GM12878 (cell line): Measurements from ENCODE around the gene SEMA5A. TPM values are rescaled to one million over a fixed set of nuclear protein-coding genes. Genes with fewer than 3 reads are reported as not detected.

Experiments used
- ATAC-seq: fragments of 200-7000 bp; cut with Tn5 transposase; 3 replicates; pipeline ENCODE4 v1.9.1; 2020; ENCODE audit warnings: mild to moderate bottlenecking, moderate library complexity
- BruUV-seq: library from RNA; stranded (reverse); fragments of 400-500 nt; replicated peaks from 2 replicates; lab custom pipeline; 2021; lab: Mats Ljungman, UMichigan
- CTCF ChIA-PET: fragments of 300-600 bp; sonication (Branson Sonifier 250); formaldehyde crosslinking; extraction: SDS; loops from one replicate; lab custom pipeline; 2021; ENCODE audit warnings: inconsistent platforms; lab: Yijun Ruan, JAX
- POLR2A ChIA-PET: fragments of 350-600 bp; formaldehyde crosslinking; extraction: SDS; loops from one replicate; lab custom pipeline; 2021; ENCODE audit warnings: inconsistent platforms; lab: Charles Lee
- RAD21 ChIA-PET: fragments of 300-600 bp; sonication (Branson Sonifier 250); formaldehyde crosslinking; loops from one replicate; lab custom pipeline; 2023; ENCODE audit warnings: antibody characterized with exemption; ENCODE audit not compliant: unreplicated experiment; lab: Charles Lee
- SMC1A ChIA-PET: fragments of 300-600 bp; sonication (Branson Sonifier 250); formaldehyde crosslinking; loops from one replicate; lab custom pipeline; 2023; ENCODE audit not compliant: unreplicated experiment, uncharacterized antibody; lab: Charles Lee
- DNase-seq: peaks from one replicate; pipeline ENCODE4 v3.0.0-alpha.2; 2011; ENCODE audit warnings: low read depth, low spot score
- FAIRE-seq: peaks from 3 replicates; lab custom pipeline; 2011; peaks lifted over from hg19 to GRCh38; lab: Jason Lieb, UNC
- H2AFZ ChIP-seq: 2 replicates; pipeline ENCODE4 v1.6.0; 2011; ENCODE audit warnings: low read depth, low read length, control low read depth; ENCODE audit not compliant: control insufficient read depth
- H3K27ac ChIP-seq: 2 replicates; pipeline ENCODE4 v1.5.1; 2011; ENCODE audit warnings: control low read depth; ENCODE audit not compliant: control insufficient read depth, insufficient read depth
- H3K27me3 ChIP-seq, 2 experiments: replicated peaks in 1 of 2; 2 replicates each; pipeline versions ENCODE4 v1.6.0 to v1.6.1; 2011; ENCODE audit warnings: low read length in 1 of 2; ENCODE audit not compliant: control insufficient read depth in 2 of 2, insufficient read depth in 2 of 2
- H3K36me3 ChIP-seq, 2 experiments: 2 replicates each; pipeline ENCODE4 v1.5.1; 2011; ENCODE audit warnings: low read length in 1 of 2; ENCODE audit not compliant: control insufficient read depth in 2 of 2, insufficient read depth in 2 of 2
- H3K4me1 ChIP-seq: 2 replicates; pipeline ENCODE4 v1.6.1; 2011; ENCODE audit warnings: mild to moderate bottlenecking, low read length, moderate library complexity, mixed read lengths; ENCODE audit not compliant: control insufficient read depth, insufficient read depth
- H3K4me2 ChIP-seq: 2 replicates; pipeline ENCODE4 v1.6.0; 2011; ENCODE audit warnings: control low read depth; ENCODE audit not compliant: control insufficient read depth, insufficient read depth
- H3K4me3 ChIP-seq: fragments of 200-600 bp; sonication (generic); 2 replicates; pipeline ENCODE4 v1.5.1; 2016
- H3K79me2 ChIP-seq: 2 replicates; pipeline ENCODE4 v1.6.0; 2011; ENCODE audit warnings: low read length; ENCODE audit not compliant: control insufficient read depth, insufficient read depth
- H3K9ac ChIP-seq: 2 replicates; pipeline ENCODE4 v1.8.0; 2011; ENCODE audit warnings: low read length, control low read depth, mixed read lengths; ENCODE audit not compliant: control insufficient read depth, insufficient read depth
- H3K9me3 ChIP-seq: replicated peaks from 3 replicates; pipeline ENCODE4 v1.5.1; 2011; ENCODE audit warnings: mild to moderate bottlenecking, low read length; ENCODE audit not compliant: control insufficient read depth, insufficient read depth
- H4K20me1 ChIP-seq: 2 replicates; pipeline ENCODE4 v1.6.0; 2011; ENCODE audit not compliant: control insufficient read depth, insufficient read depth
- ASH2L ChIP-seq: fragments of 300-600, 200-600 bp; sonication (generic); IDR thresholded peaks from 2 replicates; pipeline ENCODE4 v1.6.1; 2017; ENCODE audit warnings: low read depth, mild to moderate bottlenecking, borderline replicate concordance
- ATF7 ChIP-seq: fragments of 450-650 bp; IDR thresholded peaks from 2 replicates; pipeline ENCODE4 v1.6.1; 2016; ENCODE audit warnings: low read depth, mild to moderate bottlenecking
- PAX5 ChIP-seq: IDR thresholded peaks from 2 replicates; pipeline ENCODE4 v1.6.1; 2011; ENCODE audit warnings: low read depth, low read length, borderline replicate concordance
- POLR2AphosphoS2 ChIP-seq: IDR thresholded peaks from 2 replicates; pipeline ENCODE4 v1.6.1; 2011; ENCODE audit warnings: low read depth, mild to moderate bottlenecking, low read length, improper control_type of control experiment, moderate library complexity
- TCF12 ChIP-seq: IDR thresholded peaks from 2 replicates; pipeline ENCODE4 v1.6.1; 2011; ENCODE audit warnings: low read depth, mild to moderate bottlenecking, low read length
- WGBS: methylation state at CpG from one replicate; pipeline ENCODE4 v1.1.6; 2016; ENCODE audit warnings: low lambda C conversion rate; ENCODE audit not compliant: insufficient replicate concordance, insufficient coverage; ENCODE audit errors: missing lambda C conversion rate; 5-methylcytosine and 5-hydroxymethylcytosine counted together
- in situ Hi-C: fragments of 300-500 bp; cut with MboI; formaldehyde crosslinking; loops from 9 replicates; pipeline ENCODE4 v1.14.3; 2018; ENCODE audit warnings: mixed read lengths
- intact Hi-C: fragments of 100-400 bp; cut with micrococcal nuclease; formaldehyde crosslinking; loops from one replicate; pipeline ENCODE4 v1.14.2; 2022; ENCODE audit not compliant: unreplicated experiment
- polyA plus RNA-seq, 11 experiments: library from polyadenylated mRNA; depleted of rRNA in 4 of 11; unstranded in 6 of 11; stranded (reverse) in 5 of 11; fragments of >200 nt; fragmentation: Nextera tagmentation in 4 of 11; fragmentation: Illumina TruSeq in 1 of 11; extraction: Ambion mirVana in 4 of 11; extraction: Trizol in 1 of 11; gene quantifications; 1 replicate in 1 of 11; 2 replicates in 10 of 11; pipeline versions ENCODE4 v1.2.1 to v1.2.3, GENCODE V29; 2011 to 2016; ENCODE audit warnings: inconsistent platforms in 2 of 11, missing spikeins in 2 of 11, low read depth in 1 of 11
- total RNA-seq, 4 experiments: library from RNA; depleted of rRNA in 3 of 4; stranded (reverse); fragments of >200 nt in 3 of 4; fragmentation: Illumina TruSeq in 1 of 4; extraction: Trizol in 1 of 4; gene quantifications; 2 replicates each; pipeline versions ENCODE4 v1.2.1 to v1.2.3, GENCODE V29; 2013 to 2021
- TF ChIP-seq, protein P1 (sequence below): fragments of 450-650 bp; IDR thresholded peaks from 2 replicates; pipeline ENCODE4 v1.6.1; 2017; ENCODE audit warnings: mild to moderate bottlenecking, moderate library complexity

SEMA5A gene
- total and polyA plus RNA-seq, 10 of the 15 experiments (the other 5 are each of a cell fraction or from before 2014, with no cell fraction given), result 0.03 to 2.4 (median 0.09) TPM; not detected in 1

DNA sequence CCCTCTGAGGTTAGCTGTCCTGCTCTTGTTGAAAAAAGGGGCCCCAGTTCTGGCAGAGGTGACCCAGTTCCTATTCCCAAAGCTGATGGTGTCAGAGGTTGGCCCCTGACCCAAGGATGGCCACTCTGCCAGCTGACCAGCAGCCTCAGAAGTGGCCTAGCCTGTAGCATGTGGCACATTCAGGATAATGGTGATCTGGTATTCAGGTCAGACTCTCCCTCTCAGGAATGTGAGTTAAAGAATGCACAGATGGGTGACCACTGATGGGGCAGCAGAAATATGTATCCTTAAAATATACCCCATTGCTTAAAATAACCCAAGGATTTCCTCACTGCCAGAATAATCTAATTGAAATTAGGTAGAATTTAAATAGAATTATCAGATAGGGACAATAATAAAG is 369.2 kb downstream of the SEMA5A start (continued):
- no peak for TF ChIP-seq ATF7
- no peak for TF ChIP-seq POLR2AphosphoS2
- TF ChIP-seq TCF12, result no peak

DNA sequence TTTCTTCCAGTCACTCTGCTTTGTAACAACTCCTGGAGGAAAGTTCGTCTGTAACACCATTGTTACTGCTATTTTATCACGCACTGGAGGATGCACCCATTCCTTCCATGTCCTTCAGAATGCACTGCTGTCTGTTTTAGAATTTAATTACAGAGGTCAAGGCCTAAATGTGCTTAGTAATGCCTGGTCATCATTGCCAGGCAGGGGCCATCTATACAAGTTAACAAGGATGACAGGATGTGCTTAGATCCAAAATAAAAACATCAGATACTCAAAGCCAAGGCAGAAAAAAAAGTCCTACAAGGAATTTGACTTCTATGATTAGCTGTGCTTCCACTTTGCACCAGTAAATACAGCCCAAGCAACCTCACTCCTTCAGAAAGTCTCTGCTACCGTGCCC is 371.4 kb downstream of the SEMA5A start:
- no peaks in the 10 kb centered on the region for H3K4me1 ChIP-seq
- H3K27ac ChIP-seq, result no peak overlapping the region
- FAIRE-seq, result no peak
- TF ChIP-seq PAX5 (no peak), ASH2L (no peak)
- TF ChIP-seq, protein P1, sequence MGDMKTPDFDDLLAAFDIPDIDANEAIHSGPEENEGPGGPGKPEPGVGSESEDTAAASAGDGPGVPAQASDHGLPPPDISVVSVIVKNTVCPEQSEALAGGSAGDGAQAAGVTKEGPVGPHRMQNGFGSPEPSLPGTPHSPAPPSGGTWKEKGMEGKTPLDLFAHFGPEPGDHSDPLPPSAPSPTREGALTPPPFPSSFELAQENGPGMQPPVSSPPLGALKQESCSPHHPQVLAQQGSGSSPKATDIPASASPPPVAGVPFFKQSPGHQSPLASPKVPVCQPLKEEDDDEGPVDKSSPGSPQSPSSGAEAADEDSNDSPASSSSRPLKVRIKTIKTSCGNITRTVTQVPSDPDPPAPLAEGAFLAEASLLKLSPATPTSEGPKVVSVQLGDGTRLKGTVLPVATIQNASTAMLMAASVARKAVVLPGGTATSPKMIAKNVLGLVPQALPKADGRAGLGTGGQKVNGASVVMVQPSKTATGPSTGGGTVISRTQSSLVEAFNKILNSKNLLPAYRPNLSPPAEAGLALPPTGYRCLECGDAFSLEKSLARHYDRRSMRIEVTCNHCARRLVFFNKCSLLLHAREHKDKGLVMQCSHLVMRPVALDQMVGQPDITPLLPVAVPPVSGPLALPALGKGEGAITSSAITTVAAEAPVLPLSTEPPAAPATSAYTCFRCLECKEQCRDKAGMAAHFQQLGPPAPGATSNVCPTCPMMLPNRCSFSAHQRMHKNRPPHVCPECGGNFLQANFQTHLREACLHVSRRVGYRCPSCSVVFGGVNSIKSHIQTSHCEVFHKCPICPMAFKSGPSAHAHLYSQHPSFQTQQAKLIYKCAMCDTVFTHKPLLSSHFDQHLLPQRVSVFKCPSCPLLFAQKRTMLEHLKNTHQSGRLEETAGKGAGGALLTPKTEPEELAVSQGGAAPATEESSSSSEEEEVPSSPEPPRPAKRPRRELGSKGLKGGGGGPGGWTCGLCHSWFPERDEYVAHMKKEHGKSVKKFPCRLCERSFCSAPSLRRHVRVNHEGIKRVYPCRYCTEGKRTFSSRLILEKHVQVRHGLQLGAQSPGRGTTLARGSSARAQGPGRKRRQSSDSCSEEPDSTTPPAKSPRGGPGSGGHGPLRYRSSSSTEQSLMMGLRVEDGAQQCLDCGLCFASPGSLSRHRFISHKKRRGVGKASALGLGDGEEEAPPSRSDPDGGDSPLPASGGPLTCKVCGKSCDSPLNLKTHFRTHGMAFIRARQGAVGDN, result no peak
- no peaks in the 10 kb centered on the region for H3K79me2 ChIP-seq
- no peaks in the 10 kb centered on the region; the same call in 2 of the 3 replicates for H3K9me3 ChIP-seq
- ChIA-PET SMC1A (no interaction called here), POLR2A (no interaction called here), CTCF (no interaction called here), RAD21 (no interaction called here)
- no TSS peak for BruUV-seq
- ATAC-seq, result no peak
- no peak overlapping the region for H2AFZ ChIP-seq
- no peak overlapping the region for H3K4me3 ChIP-seq
- H3K36me3 ChIP-seq, result no peaks in the 10 kb centered on the region
- no peaks in the 10 kb centered on the region for H4K20me1 ChIP-seq
- intact Hi-C loops (no loop called here), in situ Hi-C loops (no loop called here)
- WGBS, result 13% methylated on average over 3 of the region's 3 CpGs
- no peak overlapping the region for H3K9ac ChIP-seq
- no peaks in the 10 kb centered on the region for H3K27me3 ChIP-seq
- DNase-seq, result no peak
- H3K4me2 ChIP-seq, result no peak overlapping the region
